ENCODE data around the gene TMEM212.

- TF ChIP-seq EZH2 (IDR thresholded peaks at IDR 0.05) = no peak
- no peak for TF ChIP-seq POLR2AphosphoS5 (IDR thresholded peaks at IDR 0.05; ENCODE audit: borderline replicate concordance, low read depth, low read length)
- TF ChIP-seq FOXP2 (optimal IDR thresholded peaks at IDR 0.05; ENCODE audit: control extremely low read depth, extremely low read length, insufficient read depth) = no peak
Observed at GRCh38 chr3:171890398-171890797, 47.2 kb downstream of the TMEM212 start.

All from SK-N-MC (cell line).